Left lung (tissue), 10 donors: ENCODE results near the gene CD37. TPM values are rescaled to one million over a fixed set of nuclear protein-coding genes. Genes with fewer than 3 reads are reported as not detected.

Experiments used
- ATAC-seq: fragments of 200-7000 bp; cut with Tn5 transposase; one replicate; pipeline ENCODE4 v1.9.1; 2020; ENCODE audit warnings: moderate library complexity
- DNase-seq, 4 donors: peaks; one replicate each; pipeline ENCODE4 v3.0.0-alpha.2; 2013 to 2020
- H3K27ac ChIP-seq, 2 donors: fragments of 200-600 bp; sonication (generic) in 1 of 2; one replicate each; pipeline versions ENCODE4 v1.5.0 to v1.8.0; 2020 to 2021
- H3K27me3 ChIP-seq, 2 donors: fragments of 200-600 bp; sonication (generic) in 1 of 2; one replicate each; pipeline versions ENCODE4 v1.5.0 to v1.8.0; 2020 to 2021
- H3K36me3 ChIP-seq, 2 donors: fragments of 200-600 bp; sonication (generic) in 1 of 2; one replicate each; pipeline versions ENCODE4 v1.5.0 to v1.8.0; 2020 to 2021
- H3K4me1 ChIP-seq, 2 donors: fragments of 200-600 bp; one replicate each; pipeline ENCODE4 v1.8.0; 2021
- H3K4me3 ChIP-seq, 2 donors: fragments of 200-600 bp; sonication (generic) in 1 of 2; one replicate each; pipeline versions ENCODE4 v1.5.0 to v1.8.0; 2020 to 2021; ENCODE audit warnings: mild to moderate bottlenecking in 1 of 2
- H3K9me3 ChIP-seq, 2 donors: fragments of 200-600 bp; sonication (generic) in 1 of 2; one replicate each; pipeline versions ENCODE4 v1.5.0 to v1.8.0; 2020 to 2021
- intact Hi-C, 2 donors: fragments of 100-400 bp; cut with DNase I; formaldehyde crosslinking; loops; one replicate each; pipeline versions ENCODE4 v1.11.2 to v1.14.2; 2022
- polyA plus RNA-seq, 6 donors: library from polyadenylated mRNA; unstranded; fragments of 120-200 nt; gene quantifications; one replicate each; pipeline ENCODE4 v1.2.1, GENCODE V29; 2013; ENCODE audit not compliant: insufficient read length in 6 of 6
- total RNA-seq, 2 donors: library from RNA; stranded (reverse); fragmentation: NEBNext Ultra II Directional; extraction: Animal tissue kit (Norgen Biotek cat#: 25700); gene quantifications; one replicate each; pipeline ENCODE4 v1.2.1, GENCODE V29; 2021
- TF ChIP-seq, protein P1 (sequence below), 2 donors: fragments of 200-600 bp; sonication (generic) in 1 of 2; IDR thresholded peaks; one replicate each; pipeline versions ENCODE4 v1.5.0 to v1.8.0; 2021; ENCODE audit warnings: antibody characterized with exemption in 2 of 2
- donor health status: DM: no; HTN: yes; CAD: no.
- donor health status: DM: no; HTN: no; CAD: no.

The CD37 gene
- total and polyA plus RNA-seq, 8 donors, result 36.5 to 83.2 (median 55.5) TPM

DNA sequence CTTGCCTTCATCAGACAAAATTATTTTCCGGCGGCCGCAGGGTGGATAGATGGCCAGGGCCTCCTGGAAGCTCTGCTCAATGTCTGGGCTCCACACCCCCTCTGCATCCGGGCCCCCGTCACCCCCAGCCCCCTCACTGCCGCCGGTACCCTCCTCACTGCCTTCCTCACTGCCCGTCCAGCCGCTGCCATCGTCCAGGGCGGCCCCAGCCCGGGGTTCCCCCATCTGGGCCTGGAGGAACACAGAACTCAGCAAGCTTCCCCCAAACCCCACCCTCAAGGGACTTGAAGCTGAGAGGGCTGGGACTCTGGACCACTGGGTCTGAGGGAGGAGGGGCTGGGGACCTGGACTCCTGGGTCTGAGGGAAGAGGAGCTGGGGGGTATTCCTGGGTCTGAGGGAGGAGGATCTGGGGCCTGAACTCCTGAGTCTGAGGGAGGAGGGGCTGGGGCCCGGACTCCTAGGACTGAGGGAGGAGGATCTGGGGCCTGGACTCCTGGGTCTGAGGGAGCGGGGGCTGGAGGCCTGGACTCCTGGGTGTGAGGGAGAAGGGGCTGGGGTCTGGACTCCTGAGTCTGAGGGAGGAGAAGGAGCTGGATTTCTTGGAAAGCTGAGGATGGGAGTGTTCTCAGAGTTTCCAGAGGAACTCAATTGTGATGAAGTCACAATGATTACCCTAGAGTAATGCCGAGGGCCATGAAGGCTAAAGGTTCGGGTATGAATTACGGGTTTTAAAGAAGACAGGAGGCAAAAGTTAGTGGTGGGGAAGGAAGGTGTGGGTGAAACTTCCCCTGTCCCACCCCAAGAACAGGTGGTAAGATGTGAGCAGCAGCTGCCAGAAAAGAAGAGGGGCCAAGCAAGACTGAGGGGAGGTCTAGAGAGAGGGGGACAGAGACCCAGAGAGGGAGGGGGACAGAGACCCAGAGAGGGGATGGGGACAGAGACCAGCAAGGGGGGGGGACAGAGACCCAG lies 24.9 kb downstream of the CD37 start:
- H3K27ac ChIP-seq, result no peak overlapping the region
- intact Hi-C loops, result no loop called here
- TF ChIP-seq, protein P1, sequence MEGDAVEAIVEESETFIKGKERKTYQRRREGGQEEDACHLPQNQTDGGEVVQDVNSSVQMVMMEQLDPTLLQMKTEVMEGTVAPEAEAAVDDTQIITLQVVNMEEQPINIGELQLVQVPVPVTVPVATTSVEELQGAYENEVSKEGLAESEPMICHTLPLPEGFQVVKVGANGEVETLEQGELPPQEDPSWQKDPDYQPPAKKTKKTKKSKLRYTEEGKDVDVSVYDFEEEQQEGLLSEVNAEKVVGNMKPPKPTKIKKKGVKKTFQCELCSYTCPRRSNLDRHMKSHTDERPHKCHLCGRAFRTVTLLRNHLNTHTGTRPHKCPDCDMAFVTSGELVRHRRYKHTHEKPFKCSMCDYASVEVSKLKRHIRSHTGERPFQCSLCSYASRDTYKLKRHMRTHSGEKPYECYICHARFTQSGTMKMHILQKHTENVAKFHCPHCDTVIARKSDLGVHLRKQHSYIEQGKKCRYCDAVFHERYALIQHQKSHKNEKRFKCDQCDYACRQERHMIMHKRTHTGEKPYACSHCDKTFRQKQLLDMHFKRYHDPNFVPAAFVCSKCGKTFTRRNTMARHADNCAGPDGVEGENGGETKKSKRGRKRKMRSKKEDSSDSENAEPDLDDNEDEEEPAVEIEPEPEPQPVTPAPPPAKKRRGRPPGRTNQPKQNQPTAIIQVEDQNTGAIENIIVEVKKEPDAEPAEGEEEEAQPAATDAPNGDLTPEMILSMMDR (IDR thresholded peaks at IDR 0.05), result no peak

DNA sequence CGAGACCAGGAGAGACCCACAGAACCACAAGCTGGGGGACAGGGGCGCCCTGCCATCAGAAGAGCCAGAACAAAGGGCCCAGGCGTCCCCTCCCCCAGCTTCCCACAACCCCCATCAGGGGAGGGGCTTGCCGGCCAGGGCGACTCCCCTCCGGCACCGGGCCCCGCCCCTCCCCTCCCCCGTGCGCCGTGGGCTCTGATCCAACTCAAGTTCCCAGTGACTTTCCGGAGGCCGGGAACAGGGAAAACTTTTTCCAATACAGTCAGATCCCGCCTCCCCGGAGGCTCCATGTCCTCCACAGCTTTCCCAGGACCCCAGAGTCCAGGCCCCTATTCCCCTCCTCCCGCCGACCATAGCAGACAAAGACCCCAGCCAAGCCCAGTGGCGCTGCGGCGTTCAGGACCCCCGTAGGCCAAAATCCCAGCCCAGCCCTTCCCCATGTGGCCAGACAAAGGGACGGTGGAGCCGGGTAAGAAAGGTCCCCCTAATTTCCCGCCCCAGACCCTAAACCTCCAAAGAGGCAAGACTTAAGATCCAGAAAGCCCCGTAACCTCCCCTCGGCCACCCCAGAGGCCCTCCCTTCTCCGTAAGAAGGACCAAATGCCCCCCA lies 26.3 kb downstream of the CD37 start:
- DNase-seq (peak; percentile 82 to 96 (median 90)), ATAC-seq (peak; percentile 54)
- Histone ChIP-seq H3K36me3 (peaks cover 0 to 17% of the 10 kb centered on the region in 2 donors), H3K27ac (peak overlapping the region; percentile 83 to 90), H3K27me3 (peaks cover 0 to 43% of the 10 kb centered on the region in 2 donors), H3K4me1 (peaks cover 7 to 25% of the 10 kb centered on the region in 2 donors), H3K4me3 (peak overlapping the region; percentile 55 to 71), H3K9me3 (no peaks in the 10 kb centered on the region)
- TF ChIP-seq, protein P1 (IDR thresholded peaks at IDR 0.05), result no peak
- intact Hi-C loops, result no loop called here

More for the DNA sequence above, 24.9 kb downstream of the CD37 start:
- Histone ChIP-seq H3K9me3 (no peaks in the 10 kb centered on the region), H3K4me1 (peaks cover 10 to 38% of the 10 kb centered on the region in 2 donors), H3K4me3 (no peak overlapping the region), H3K36me3 (peaks cover 0 to 17% of the 10 kb centered on the region in 2 donors), H3K27me3 (peaks cover 0 to 43% of the 10 kb centered on the region in 2 donors)
- ATAC-seq (no peak), DNase-seq (no peak)

GRCh38 chr19:49362048-49362928 lies 27.1 kb downstream of the CD37 start, which contains the start of gene TEAD2:
Gene TEAD2, minus strand, starts transcription at chr19:49362416. Its CDS starts 2,341 bp downstream, at chr19:49360075.
- H3K27ac ChIP-seq, result peak within 1 kb of the TSS; percentile 83 to 90
- intact Hi-C loops, result no loop called here
- no peaks in the 10 kb centered on the region for H3K9me3 ChIP-seq
- peak; percentile 63 for ATAC-seq
- peaks cover 0 to 43% of the 10 kb centered on the region in 2 donors for H3K27me3 ChIP-seq
- H3K4me3 ChIP-seq, result peak within 1 kb of the TSS; percentile 55 to 71
- peak; percentile 78 to 89 (median 84) for DNase-seq
- TF ChIP-seq, protein P1 (IDR thresholded peaks at IDR 0.05), result no peak
- peaks cover 7 to 21% of the 10 kb centered on the region in 2 donors for H3K4me1 ChIP-seq
- H3K36me3 ChIP-seq, result peaks cover 0 to 17% of the 10 kb centered on the region in 2 donors

- intact Hi-C loops, result no loop called here
- Histone ChIP-seq H3K36me3 (peaks cover 0 to 17% of the 10 kb centered on the region in 2 donors), H3K27ac (peak overlapping the region; percentile 83 to 90), H3K4me3 (peak overlapping the region; percentile 55 to 71), H3K27me3 (peaks cover 0 to 43% of the 10 kb centered on the region in 2 donors), H3K9me3 (no peaks in the 10 kb centered on the region), H3K4me1 (peaks cover 7 to 20% of the 10 kb centered on the region in 2 donors)
- ATAC-seq (peak; percentile 1), DNase-seq (peak in 3 of 4 donors; percentile 49 to 78 (median 72))
- TF ChIP-seq, protein P1 (IDR thresholded peaks at IDR 0.05), result no peak
These were observed 27.7 kb downstream of the CD37 start for GRCh38 chr19:49362929-49363267.
